Keratinocyte (primary cell): ENCODE results near the gene PTPRF. TPM values are rescaled to one million over a fixed set of nuclear protein-coding genes. Genes with fewer than 3 reads are reported as not detected.

Source experiments
- DNase-seq: peaks from one replicate; pipeline ENCODE4 v3.0.0-alpha.2; 2011; ENCODE audit warnings: low read depth, missing footprints, low spot score
- FAIRE-seq: peaks from 2 replicates; lab custom pipeline; 2011; peaks lifted over from hg19 to GRCh38; lab: Jason Lieb, UNC
- H2AFZ ChIP-seq: 2 replicates; pipeline ENCODE4 v1.6.0; 2012; ENCODE audit warnings: low read length, control low read depth, inconsistent platforms; ENCODE audit not compliant: control insufficient read depth
- H3K27ac ChIP-seq: 2 replicates; pipeline ENCODE4 v1.5.1; 2011; ENCODE audit warnings: low read length; ENCODE audit not compliant: control insufficient read depth, insufficient read depth
- H3K27me3 ChIP-seq: 3 replicates; pipeline ENCODE4 v1.6.0; 2011; ENCODE audit warnings: low read length; ENCODE audit not compliant: control insufficient read depth, insufficient read depth; ENCODE audit errors: extremely low read depth
- H3K36me3 ChIP-seq, 2 experiments: 2 replicates in 1 of 2; 3 replicates in 1 of 2; pipeline ENCODE4 v1.5.1; 2011; ENCODE audit warnings: low read length in 2 of 2, mild to moderate bottlenecking in 1 of 2; ENCODE audit not compliant: control insufficient read depth in 2 of 2, insufficient read depth in 2 of 2; ENCODE audit errors: extremely low read depth in 1 of 2
- H3K4me1 ChIP-seq: 3 replicates; pipeline ENCODE4 v1.5.1; 2011; ENCODE audit warnings: low read length; ENCODE audit not compliant: control insufficient read depth, insufficient read depth; ENCODE audit errors: extremely low read depth
- H3K4me2 ChIP-seq: 3 replicates; pipeline ENCODE4 v1.6.0; 2011; ENCODE audit warnings: low read depth, low read length; ENCODE audit not compliant: control insufficient read depth, insufficient read depth; ENCODE audit errors: extremely low read depth
- H3K4me3 ChIP-seq, 3 experiments: fragments of 200-600 bp in 1 of 3; sonication (generic) in 1 of 3; 2 replicates in 2 of 3; 3 replicates in 1 of 3; pipeline ENCODE4 v1.5.1; 2011 to 2016; ENCODE audit warnings: low read length in 3 of 3, mild to moderate bottlenecking in 3 of 3, control low read depth in 2 of 3, inconsistent platforms in 1 of 3, low read depth in 1 of 3, mixed read lengths in 1 of 3, mixed run types in 1 of 3, moderate library complexity in 1 of 3; ENCODE audit not compliant: control insufficient read depth in 2 of 3, insufficient read depth in 2 of 3; ENCODE audit errors: extremely low read depth in 1 of 3
- H3K79me2 ChIP-seq: 2 replicates; pipeline ENCODE4 v1.6.0; 2012; ENCODE audit warnings: low read length; ENCODE audit not compliant: control insufficient read depth, insufficient read depth
- H3K9ac ChIP-seq: 3 replicates; pipeline ENCODE4 v1.6.0; 2011; ENCODE audit warnings: low read length; ENCODE audit not compliant: control insufficient read depth, insufficient read depth; ENCODE audit errors: extremely low read depth
- H3K9me1 ChIP-seq: 3 replicates; pipeline ENCODE4 v1.6.0; 2011; ENCODE audit warnings: low read length; ENCODE audit not compliant: control insufficient read depth, insufficient read depth; ENCODE audit errors: extremely low read depth
- H3K9me3 ChIP-seq: 2 replicates; pipeline ENCODE4 v1.5.1; 2012; ENCODE audit warnings: low read depth, low read length; ENCODE audit not compliant: control insufficient read depth
- H4K20me1 ChIP-seq: 3 replicates; pipeline ENCODE4 v1.6.0; 2011; ENCODE audit warnings: low read length; ENCODE audit not compliant: control insufficient read depth, insufficient read depth; ENCODE audit errors: extremely low read depth
- CTCF ChIP-seq, 3 experiments: IDR thresholded peaks in 1 of 3; conservative IDR thresholded peaks in 1 of 3; optimal IDR thresholded peaks in 1 of 3; 2 replicates in 2 of 3; 3 replicates in 1 of 3; pipeline versions ENCODE3 to v1.5.1; 2011; ENCODE audit warnings: low read length in 3 of 3, mild to moderate bottlenecking in 3 of 3, moderate library complexity in 2 of 3, control low read depth in 1 of 3, inconsistent platforms in 1 of 3; ENCODE audit not compliant: insufficient read depth in 2 of 3; ENCODE audit errors: extremely low read depth in 1 of 3
- EZH2 ChIP-seq: IDR thresholded peaks from one replicate; pipeline ENCODE4 v1.6.1; 2012; ENCODE audit warnings: inconsistent platforms, mild to moderate bottlenecking, low read length, moderate library complexity
- dilution Hi-C: fragments of 300-500 bp; cut with MboI; formaldehyde crosslinking; loops from one replicate; pipeline ENCODE4 v1.7.0; 2020; ENCODE audit warnings: low sequenced_read_pairs; ENCODE audit not compliant: extremely low pct_ligation_motif_present
- polyA plus RNA-seq, 5 experiments: library from polyadenylated mRNA; depleted of rRNA in 3 of 5; stranded (reverse) in 3 of 5; stranded (forward) in 1 of 5; unstranded in 1 of 5; fragments of >200 nt; gene quantifications; 1 replicate in 1 of 5; 2 replicates in 3 of 5; 3 replicates in 1 of 5; pipeline versions ENCODE4 v1.2.1 to v1.2.3, GENCODE V29; 2011 to 2012; ENCODE audit warnings: missing spikeins in 2 of 5, low read depth in 1 of 5, low replicate concordance in 1 of 5

PTPRF gene
- polyA plus RNA-seq, 1 donor (not counting 4 experiments of a cell fraction or from before 2014, with no cell fraction given) = 161 TPM

GRCh38 chr1:43564551-43565348, 34.1 kb downstream of the PTPRF start:
- TF ChIP-seq EZH2 (no peak), CTCF (optimal IDR thresholded peaks at IDR 0.05 in 1 of 3, IDR thresholded peaks at IDR 0.05 in 1 of 3, conservative IDR thresholded peaks at IDR 0.05 in 1 of 3; ENCODE audit: extremely low read depth in 1 of 3, insufficient read depth in 2 of 3, low read length in 3 of 3) (no peak)
- peak overlapping the region; percentile 46 for H3K9ac ChIP-seq
- H2AFZ ChIP-seq = no peak overlapping the region
- H3K4me1 ChIP-seq = peaks cover 25% of the 10 kb centered on the region
- dilution Hi-C loops = no loop called here
- no peak for FAIRE-seq
- DNase-seq = no peak
- H3K36me3 ChIP-seq = peaks cover 34 to 44% of the 10 kb centered on the region in 2 experiments
- no peaks in the 10 kb centered on the region for H3K9me3 ChIP-seq
- no peak overlapping the region for H3K4me3 ChIP-seq
- peaks cover 47% of the 10 kb centered on the region for H3K79me2 ChIP-seq
- peak overlapping the region; percentile 37 for H3K27ac ChIP-seq
- H3K9me1 ChIP-seq = peaks cover under 1% of the 10 kb centered on the region
- no peak overlapping the region for H3K4me2 ChIP-seq
- peaks cover 13% of the 10 kb centered on the region for H4K20me1 ChIP-seq
- H3K27me3 ChIP-seq = no peaks in the 10 kb centered on the region

- peaks cover 36 to 41% of the 10 kb centered on the region in 2 experiments for H3K36me3 ChIP-seq
- H4K20me1 ChIP-seq = peaks cover 9% of the 10 kb centered on the region
- dilution Hi-C loops = no loop called here
- DNase-seq (no peak), FAIRE-seq (no peak)
- no peak overlapping the region for H3K4me3 ChIP-seq
- H2AFZ ChIP-seq = no peak overlapping the region
- H3K27me3 ChIP-seq = no peaks in the 10 kb centered on the region
- H3K79me2 ChIP-seq = peaks cover 37% of the 10 kb centered on the region
- H3K9me3 ChIP-seq = no peaks in the 10 kb centered on the region
- peak overlapping the region; percentile 6 for H3K9ac ChIP-seq
- TF ChIP-seq CTCF (optimal IDR thresholded peaks at IDR 0.05 in 1 of 3, IDR thresholded peaks at IDR 0.05 in 1 of 3, conservative IDR thresholded peaks at IDR 0.05 in 1 of 3; ENCODE audit: extremely low read depth in 1 of 3, insufficient read depth in 2 of 3, low read length in 3 of 3) (no peak), EZH2 (no peak)
- no peak overlapping the region for H3K27ac ChIP-seq
- peaks cover 25% of the 10 kb centered on the region for H3K4me1 ChIP-seq
- H3K9me1 ChIP-seq = no peaks in the 10 kb centered on the region
- no peak overlapping the region for H3K4me2 ChIP-seq
These were observed 35.1 kb downstream of the PTPRF start for GRCh38 chr1:43565600-43566360.
